GM21423 (cell line): ENCODE results near the gene FLAD1.
"Not testable (repeated sequence)": the region's sequence is repeated elsewhere in the genome, so short reads cannot be mapped to it uniquely, and the experiment has no call there.

Experiments
- ATAC-seq: cut with Tn5 transposase; IDR thresholded peaks from one replicate; pipeline ENCODE4 v1.9.1; 2021; ENCODE audit warnings: mild to moderate bottlenecking, moderate library complexity; ENCODE audit not compliant: unreplicated experiment

FLAD1 gene

DNA sequence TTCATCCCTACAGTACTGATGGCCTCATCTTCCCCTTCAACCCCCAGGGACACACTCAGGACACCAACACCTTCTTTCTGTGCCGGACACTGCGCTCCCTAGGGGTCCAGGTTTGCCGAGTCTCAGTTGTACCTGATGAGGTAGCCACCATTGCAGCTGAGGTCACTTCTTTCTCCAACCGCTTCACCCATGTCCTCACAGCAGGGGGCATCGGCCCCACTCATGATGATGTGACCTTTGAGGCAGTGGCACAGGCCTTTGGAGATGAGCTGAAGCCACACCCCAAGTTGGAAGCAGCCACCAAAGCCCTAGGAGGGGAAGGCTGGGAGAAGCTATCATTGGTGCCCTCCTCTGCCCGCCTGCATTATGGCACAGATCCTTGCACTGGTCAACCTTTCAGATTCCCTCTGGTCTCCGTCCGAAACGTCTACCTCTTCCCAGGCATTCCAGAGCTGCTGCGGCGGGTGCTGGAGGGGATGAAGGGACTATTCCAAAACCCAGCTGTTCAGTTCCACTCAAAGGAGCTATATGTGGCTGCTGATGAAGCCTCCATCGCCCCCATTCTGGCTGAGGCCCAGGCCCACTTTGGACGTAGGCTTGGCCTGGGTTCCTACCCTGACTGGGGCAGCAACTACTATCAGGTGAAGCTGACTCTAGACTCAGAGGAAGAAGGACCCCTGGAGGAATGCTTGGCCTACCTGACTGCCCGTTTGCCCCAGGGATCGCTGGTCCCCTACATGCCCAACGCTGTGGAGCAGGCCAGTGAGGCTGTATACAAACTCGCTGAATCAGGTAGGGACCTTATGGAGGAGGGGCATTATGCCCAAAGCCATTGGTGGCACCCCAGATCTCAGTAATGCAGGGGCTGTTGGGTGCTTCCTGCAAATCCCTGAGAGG lies 5.2 kb downstream of the FLAD1 start:
- no peak for ATAC-seq

DNA sequence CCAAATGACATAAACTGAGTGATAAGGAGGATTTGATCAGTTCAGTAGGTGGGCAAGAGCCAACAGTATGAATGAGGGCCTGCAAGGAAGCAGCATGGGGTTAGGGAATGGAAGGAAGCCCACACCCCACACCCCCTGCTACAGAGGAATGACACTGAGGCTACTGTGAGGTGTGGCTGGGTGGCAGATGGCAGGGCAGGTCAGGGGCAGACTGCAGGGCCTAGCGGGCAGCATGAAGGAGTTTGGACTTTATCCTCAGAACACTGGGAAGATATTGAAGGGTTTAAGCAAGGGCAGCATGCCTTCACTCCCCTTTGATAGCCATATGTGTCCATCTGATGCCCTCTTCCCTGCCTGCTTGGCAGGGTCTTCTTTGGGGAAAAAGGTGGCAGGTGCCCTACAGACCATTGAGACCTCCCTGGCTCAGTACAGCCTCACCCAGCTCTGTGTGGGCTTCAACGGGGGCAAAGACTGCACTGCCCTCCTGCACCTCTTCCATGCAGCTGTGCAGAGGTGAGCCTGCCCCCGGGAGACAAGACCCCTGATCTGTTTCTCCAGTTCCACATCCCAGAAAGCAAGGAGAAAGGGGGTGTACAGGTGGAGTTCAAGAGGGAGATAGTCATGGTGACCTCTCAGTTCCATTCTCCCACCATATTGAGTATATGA lies 6.2 kb downstream of the FLAD1 start:
- ATAC-seq: no peak

DNA sequence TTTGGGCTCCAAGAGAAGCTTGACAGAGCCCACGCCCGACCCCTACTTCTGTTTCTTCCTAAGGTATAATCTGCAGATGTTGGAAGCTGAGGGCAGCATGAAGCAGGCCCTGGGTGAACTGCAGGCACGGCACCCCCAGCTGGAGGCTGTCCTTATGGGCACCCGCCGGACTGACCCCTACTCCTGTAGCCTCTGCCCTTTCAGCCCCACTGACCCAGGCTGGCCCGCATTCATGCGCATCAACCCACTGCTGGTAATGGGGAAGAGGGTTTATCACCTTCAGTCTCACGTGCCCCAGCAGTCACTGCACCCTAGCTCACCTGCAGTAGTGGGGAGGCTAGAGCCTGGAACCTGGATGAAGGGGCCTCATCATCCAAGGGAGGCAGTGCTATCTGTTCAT lies 7.1 kb downstream of the FLAD1 start:
- ATAC-seq: no peak

DNA sequence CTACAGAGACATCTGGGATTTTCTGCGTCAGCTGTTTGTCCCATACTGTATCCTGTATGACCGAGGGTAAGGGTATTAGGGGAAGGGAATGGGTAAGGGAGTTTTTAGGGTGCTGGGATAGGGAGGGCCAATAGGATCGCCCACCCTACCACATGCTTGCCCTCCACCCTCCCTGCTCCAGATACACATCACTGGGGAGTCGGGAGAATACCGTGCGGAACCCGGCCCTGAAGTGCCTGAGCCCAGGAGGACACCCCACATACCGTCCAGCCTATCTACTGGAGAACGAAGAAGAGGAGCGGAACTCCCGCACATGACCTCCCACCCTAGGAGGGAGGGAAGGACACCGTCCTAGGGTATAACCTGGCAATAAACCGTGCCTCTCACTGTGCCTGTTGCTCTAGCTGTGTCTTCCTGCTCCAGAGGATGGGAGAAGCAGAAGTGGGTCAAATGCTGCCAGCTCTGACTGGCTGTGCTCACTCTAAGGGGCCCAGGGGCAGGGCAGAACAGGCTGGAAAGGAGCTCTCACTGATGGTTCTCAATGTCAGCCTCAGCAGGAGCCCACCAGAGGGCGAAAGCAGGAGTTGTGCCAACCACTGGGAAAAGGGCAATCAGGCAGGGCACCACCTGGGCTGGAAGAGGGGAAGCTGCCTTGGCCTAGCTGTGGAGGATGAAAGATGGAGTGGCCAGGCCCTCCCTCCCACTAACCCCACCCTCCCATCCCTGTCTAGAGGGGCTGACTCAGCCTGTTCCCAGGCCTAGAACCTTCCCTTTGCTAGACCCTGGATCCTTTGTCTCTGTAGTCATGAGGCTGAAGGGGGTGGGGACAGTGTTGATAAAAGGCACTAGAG lies 9.8 kb downstream of the FLAD1 start:
- ATAC-seq: no peak

DNA sequence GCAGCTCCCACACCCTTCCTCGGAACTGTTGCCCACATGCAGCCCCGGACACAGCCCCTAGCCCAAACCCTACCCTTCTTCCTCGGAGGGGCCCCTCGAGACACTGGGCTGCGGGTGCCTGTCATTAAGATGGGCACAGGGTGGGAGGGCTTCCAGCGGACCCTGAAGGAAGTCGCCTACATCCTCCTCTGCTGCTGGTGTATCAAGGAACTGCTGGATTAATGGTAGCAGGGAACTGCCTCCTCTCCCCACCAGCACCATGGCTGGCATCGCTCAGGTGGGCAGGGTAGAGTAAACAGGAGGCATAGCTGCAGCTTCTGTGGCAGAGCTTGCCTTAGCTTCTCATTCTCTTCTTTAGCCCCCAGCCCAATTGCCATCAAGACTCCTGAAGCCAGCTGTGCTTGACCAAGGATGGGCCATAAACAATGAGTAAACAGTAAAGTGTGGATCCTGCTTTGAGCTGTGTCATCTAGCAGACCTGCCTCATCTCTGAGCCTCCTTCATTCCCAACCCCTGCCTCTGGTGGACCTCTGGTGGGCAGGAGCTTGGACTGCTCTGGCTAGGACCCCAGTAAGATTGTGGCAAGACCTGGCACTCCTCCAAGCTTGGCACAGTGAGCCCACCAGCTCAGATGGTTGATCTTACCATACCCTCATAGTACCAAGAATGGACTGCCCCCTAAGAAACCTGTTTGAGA lies 10.6 kb downstream of the FLAD1 start, which contains the start of gene LENEP:
Gene LENEP, plus strand, starts transcription at position 15 of the 697 bp plus-strand sequence. Its CDS starts 22 bp downstream, at position 37.
- ATAC-seq: no peak

DNA sequence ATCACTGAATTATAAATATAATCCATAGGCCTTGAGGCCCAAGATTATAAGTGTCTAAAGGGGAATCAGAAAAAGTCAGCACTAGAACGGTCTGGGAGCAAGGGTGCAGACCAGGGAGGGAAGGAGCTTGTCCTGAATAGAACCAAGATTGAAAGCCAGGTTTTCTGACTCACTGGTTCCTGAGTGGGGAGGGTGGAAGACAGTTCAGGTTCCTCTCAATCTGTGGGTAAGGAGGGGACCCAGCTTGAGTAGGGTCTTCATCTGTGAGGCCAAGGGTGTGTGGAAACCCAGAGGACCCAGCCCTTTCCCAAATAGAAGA lies 11.1 kb downstream of the FLAD1 start:
- no peak for ATAC-seq

DNA sequence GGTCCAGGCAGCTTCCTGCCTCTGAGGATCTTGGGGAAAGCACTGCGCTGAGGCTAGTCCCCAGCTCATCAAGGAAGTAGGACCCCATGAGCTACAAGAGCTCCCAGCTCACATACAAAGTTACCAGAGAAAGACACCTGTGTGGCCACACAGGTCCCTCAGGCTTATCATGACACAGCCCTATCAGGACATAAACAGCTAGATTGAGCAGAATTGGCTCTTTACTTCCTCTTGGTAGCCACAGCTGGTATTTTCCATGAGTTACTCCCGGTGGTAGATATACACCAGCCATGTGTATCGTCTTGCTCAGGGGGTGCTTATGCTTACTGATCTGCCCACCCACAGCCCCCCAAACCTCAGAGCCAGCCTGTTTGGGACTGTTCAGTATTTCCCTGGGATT lies 11.4 kb downstream of the FLAD1 start:
- no peak for ATAC-seq

DNA sequence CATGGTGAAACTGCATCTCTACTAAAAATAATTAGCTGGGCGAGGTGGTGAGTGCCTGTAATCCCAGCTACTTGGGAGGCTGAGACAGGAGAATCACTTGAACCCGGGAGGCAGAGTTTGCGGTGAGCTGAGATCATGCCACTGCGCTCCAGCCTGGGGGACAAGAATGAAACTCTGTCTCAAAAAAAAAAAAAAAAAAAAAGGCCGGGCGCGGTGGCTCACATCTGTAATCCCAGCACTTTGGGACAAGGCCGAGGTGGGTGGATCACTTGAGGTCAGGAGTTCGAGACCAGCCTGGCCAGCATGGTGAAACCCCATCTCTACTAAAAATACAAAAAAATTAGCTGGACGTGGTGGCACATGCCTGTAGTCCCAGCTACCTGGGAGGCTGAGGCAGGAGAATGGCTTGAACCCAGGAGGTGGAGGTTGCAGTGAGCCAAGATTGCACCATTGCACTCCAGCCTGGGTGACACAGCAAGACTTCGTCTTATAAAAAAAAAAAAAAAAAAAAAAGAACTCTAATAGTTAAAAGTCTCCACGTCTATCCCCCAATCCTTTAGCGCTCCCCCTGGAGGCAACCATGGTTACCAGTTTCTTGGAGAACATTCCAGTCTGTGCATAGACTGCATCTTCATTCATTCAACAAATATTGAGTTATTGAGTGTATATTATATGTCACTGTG lies 12.3 kb downstream of the FLAD1 start:
- ATAC-seq: not testable (repeated sequence)

DNA sequence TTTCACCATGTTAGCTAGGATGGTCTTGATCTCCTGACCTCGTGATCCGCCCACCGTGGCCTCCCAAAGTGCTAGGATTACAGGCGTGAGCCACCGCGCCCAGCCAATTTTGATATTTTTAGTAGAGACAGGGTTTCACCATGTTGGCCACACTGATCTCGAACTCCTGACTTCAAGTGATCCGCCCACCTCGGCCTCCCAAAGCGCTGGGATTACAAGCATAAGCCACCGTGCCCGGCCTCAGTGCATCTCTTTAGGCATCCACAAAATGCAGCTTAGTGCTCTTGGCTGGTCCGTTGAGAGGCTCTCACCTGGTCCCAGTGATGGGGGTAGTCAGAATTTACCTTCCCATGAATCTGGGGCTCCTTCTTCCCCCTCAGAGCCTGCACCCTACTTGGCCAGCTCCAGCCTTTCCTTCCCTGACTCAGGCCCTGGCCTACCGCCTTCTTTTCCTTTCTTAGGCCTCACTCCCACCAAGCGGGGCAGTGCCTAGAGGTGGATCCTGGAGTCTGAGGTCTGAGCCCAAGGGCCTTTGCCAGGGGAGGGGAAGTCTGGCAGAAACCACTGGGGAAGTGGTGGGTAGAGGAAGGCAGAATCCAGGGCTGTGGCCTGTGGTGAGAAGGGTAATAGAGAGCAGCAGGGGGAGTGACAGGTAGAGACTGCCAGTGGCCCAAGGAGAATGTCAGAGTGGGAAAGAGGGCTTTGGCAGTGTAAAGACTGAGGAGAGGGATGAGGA lies 14.0 kb downstream of the FLAD1 start:
- no peak for ATAC-seq

DNA sequence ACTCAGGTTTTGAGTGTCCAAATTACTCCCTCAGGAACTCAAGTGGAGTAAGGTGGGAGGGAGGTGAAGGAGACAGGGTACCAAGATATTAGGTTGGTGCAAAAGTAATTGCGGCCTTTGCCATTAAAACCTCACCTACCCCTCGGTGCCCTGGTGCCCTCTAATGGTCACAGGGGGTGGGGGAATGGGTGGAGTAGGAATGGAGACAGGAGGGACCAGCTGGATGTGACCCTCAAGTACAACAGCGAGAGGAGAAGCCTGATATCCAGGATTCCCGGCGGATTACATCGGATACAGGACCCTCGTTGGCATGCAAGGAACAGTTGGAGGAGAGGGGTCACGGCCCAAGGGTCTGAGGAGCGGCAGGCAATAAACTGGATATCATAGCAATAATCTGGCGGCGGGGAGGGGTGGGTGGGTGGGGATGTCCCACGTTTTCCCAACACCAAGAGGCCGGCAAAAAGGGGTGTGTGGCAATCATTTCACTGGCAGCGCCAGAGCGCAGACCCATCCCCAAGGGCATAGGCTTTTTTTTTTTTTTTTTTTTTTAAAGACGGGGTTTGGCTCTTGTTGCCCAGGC lies 15.1 kb downstream of the FLAD1 start:
- ATAC-seq: no peak

DNA sequence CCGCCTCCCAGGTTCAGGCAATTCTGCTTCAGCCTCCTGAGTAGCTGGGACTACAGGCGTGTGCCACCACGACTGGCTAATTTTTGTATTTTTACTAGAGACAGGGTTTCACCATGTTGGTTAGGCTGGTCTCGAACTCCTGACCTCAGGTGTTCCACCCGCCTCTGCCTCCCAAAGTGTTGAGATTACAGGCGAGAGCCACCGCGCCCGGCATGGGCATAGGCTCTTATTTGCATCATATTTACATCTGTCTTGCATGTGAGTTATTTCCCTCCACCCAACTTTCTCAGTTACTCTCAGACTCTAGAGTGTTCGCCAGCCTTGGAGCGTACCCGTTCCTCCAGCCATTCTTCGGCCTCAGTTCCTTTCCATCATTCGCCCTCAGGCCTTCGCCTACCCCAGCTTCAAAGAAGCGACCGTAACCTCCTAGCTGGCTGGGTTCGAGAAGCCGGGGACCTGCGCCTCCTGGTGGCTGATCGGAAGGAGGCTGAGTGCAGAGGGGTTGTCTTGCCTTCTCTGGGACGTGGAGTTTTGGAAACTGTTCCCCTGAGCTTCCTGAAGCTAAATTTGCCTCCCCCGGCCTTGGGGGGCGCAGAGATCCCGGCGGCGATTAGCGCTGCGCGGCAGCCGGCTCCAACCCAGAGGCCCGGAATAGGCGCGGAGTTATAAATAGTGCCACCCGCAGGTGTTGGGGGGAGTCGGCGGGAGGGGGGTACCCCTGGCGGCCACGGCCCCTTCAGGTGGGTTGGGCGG lies 15.8 kb downstream of the FLAD1 start:
- ATAC-seq: no peak

DNA sequence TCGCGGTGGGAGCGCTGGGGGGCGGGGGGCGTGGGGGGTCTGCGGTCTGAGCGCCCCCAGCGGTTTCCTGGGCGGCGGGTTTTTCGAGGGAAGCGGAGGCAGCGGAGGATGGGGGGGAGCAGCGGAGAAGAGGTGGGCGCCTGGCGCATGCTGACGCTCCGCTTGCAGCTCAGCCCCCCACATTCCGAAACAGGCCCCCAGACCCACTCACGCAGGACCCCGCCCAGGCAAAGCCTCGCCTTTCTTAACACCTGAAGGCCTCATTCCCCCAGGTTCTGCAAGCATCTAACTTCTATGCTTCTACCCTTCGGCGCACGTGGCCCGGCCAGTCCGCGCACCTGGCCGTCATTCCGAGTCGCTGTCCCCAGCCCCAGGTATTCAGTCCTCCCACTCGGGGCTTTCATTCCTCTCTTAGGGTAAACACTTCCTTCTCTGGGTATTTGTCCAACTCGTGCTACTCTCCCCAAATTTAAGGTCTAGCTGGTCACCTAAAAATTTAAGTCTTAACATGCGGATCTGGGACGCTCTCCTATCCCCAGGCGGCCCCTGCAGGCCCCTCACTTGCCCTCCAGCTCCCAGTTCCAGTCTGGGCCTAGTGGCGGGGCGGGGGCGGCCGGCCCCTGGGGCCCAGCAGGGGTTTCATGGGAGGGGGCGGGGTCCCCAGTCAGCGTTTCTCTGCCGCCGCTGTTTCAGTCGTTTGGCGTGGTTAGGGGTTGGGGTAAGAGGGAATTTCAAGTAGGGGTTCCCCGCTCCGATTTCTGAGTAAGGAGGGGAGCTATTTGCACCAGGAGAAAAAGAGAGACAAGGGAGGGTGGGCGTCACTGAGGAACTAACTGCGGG lies 16.6 kb downstream of the FLAD1 start:
- no peak for ATAC-seq

DNA sequence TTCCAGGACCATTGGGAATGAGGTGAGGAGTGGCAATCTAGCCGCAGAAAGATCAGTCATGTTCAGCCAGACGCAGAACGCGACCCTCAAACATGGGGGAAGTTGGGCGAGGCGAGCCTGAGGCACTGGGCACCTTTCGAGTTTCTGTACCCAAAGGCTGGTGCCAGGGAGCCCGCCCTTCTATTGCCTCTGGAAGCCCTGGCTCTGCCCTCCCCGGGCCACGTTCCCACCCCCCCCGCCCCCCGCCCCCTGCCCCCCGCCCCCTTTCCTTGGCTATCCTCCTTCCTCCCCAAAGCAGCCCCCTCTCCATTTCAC lies 17.2 kb downstream of the FLAD1 start:
- no peak for ATAC-seq

DNA sequence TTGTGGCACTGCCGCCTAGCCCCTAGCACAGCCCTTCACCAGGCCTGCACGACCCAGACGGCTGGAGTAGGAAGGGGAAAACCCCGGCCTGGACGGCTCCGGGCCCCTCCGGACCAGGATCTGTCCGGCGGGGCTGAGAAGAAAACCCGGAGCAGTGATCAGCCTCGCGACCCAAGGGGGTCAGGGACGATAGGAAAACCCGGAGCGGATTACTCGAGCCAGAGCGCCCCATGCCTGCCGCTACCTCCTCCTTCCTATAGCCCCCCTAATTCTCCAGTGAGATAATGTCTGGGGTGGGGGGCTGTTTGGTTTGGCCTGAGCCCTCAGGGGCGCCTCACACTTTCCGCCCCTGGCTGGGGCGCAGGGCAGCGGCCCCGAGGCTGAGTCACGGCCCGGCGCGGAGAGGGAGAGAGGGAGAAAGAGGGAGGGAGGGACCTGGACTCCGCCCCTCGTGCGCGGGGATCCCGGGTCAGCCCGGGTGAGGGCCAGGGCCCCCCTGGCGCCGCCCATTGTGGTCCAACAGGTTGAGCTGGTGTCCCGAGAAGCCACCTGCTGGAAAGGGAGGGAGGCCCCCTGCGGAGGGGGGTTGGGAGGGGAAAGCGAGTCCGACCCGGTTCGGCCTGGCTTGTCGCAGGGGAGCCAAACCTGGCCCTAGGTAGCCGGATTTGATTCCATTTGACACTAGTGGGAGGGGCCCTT lies 17.7 kb downstream of the FLAD1 start:
- ATAC-seq: peak; percentile 38

DNA sequence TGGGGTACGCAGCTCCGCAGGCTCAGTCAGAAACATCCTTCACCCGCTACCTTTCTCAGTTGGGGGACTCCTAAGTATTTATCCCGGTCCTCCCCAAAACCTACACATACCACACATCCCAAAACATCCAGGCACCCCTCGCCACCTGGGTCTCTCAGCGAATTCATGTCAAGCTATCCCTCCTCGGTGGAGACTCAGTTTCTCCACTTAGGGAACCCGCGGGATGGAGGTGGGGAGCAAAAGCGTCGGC lies 18.2 kb downstream of the FLAD1 start:
- ATAC-seq: peak; percentile 10

DNA sequence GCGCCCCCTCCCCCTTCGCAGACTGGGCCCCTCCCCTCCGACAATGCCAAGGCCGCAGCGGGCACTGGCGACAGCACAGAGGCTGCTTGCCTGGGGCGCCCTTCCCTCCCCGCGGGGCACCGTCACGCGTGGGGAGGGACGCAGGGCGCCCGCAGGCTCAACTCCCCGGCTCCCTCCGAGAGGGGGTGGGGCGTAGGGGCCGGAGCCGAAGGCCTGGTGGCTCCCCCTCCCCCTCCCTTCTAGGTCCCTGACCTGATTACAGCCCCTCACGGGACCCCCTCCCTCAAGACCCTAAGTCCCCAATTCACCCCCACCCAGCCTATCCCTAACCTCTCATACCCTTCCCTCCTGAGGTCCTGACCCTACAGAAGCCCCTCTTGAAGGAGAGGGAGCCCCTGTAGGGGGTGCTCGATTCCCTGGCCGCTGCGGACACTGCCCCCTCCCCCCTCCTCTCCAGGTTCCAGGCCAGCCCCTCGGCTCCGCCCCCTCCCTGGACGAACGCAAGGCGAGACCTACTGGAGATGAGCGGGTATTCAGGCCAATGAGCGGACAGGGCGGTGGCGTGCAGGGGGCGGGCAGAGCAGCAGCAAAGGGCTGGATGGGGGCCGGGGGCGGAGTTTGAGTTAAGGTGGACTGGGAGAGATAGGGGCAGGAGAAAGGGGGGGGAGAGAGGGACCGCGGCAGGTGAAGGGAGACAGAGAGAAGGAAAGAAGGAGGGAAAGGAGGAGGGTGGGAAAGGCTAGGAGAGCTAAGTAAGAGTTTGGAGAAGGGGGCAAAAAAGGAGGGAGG lies 18.7 kb downstream of the FLAD1 start:
- ATAC-seq: peak; percentile 53
